DOHH2 (cell line): ENCODE data around the gene ZNF546.

Source experiments
- CTCF ChIP-seq: fragments of 200-600 bp; sonication (generic); IDR thresholded peaks from one replicate; pipeline ENCODE4 v1.5.1; 2014; ENCODE audit warnings: antibody characterized with exemption, mild to moderate bottlenecking, low read depth, low read length; ENCODE audit not compliant: poor library complexity, severe bottlenecking
- EZH2phosphoT487 ChIP-seq: fragments of 200-600 bp; sonication (generic); IDR thresholded peaks from 2 replicates; pipeline ENCODE4 v1.6.1; 2017; ENCODE audit warnings: borderline replicate concordance, mild to moderate bottlenecking, antibody characterized with exemption, low read length, moderate library complexity, mixed read lengths

- TF ChIP-seq CTCF: no peak
- TF ChIP-seq EZH2phosphoT487: no peak
These were observed 2.5 kb upstream of the ZNF546 start for GRCh38 chr19:39994361-39994760.
